ENCODE measurements around the gene BUD23. TPM values are rescaled to one million over a fixed set of nuclear protein-coding genes. Genes with fewer than 3 reads are reported as not detected.

Gene BUD23
- total RNA-seq, 1 experiment from 2014 or later = 91.7 TPM

Other genes starting within 250 kb of the BUD23 start
- gene FZD9, start 249.8 kb upstream of the BUD23 start, total RNA-seq (2014; rRNA removed; shearing (Covaris generic)) = not detected in 2 replicates
- 128 and 139 TPM in 2 replicates for gene BAZ1B, start 161.3 kb upstream of the BUD23 start, total RNA-seq (2014; rRNA removed; shearing (Covaris generic))
- 38.8 and 39.7 TPM in 2 replicates for gene BCL7B, start 125.9 kb upstream of the BUD23 start, total RNA-seq (2014; rRNA removed; shearing (Covaris generic))
- 43.8 and 55.9 TPM in 2 replicates for gene TBL2, start 105.0 kb upstream of the BUD23 start, total RNA-seq (2014; rRNA removed; shearing (Covaris generic))
- gene MLXIPL, start 59.1 kb upstream of the BUD23 start, total RNA-seq (2014; rRNA removed; shearing (Covaris generic)) = 0.10 TPM in 1 of 2 replicates, not detected in the other
- 0.53 and 1.2 TPM in 2 replicates for gene VPS37D, start 15.8 kb upstream of the BUD23 start, total RNA-seq (2014; rRNA removed; shearing (Covaris generic))
- gene DNAJC30, start 144 bp upstream of the BUD23 start, total RNA-seq (2014; rRNA removed; shearing (Covaris generic)) = 5.1 and 6.0 TPM in 2 replicates
- gene STX1A, start 36.1 kb downstream of the BUD23 start, total RNA-seq (2014; rRNA removed; shearing (Covaris generic)) = 6.9 and 10.4 TPM in 2 replicates
- gene ABHD11, start 55.2 kb downstream of the BUD23 start, total RNA-seq (2014; rRNA removed; shearing (Covaris generic)) = 11.8 and 13.9 TPM in 2 replicates
- gene CLDN3, start 86.7 kb downstream of the BUD23 start, total RNA-seq (2014; rRNA removed; shearing (Covaris generic)) = not detected in 2 replicates
- 0.06 and 0.08 TPM in 2 replicates for gene CLDN4, start 147.4 kb downstream of the BUD23 start, total RNA-seq (2014; rRNA removed; shearing (Covaris generic))
- gene METTL27, start 158.9 kb downstream of the BUD23 start, total RNA-seq (2014; rRNA removed; shearing (Covaris generic)) = 0.30 and 0.55 TPM in 2 replicates
- not detected in 2 replicates for gene TMEM270, start 177.6 kb downstream of the BUD23 start, total RNA-seq (2014; rRNA removed; shearing (Covaris generic))